HG03521 (cell line): ENCODE measurements around the gene PDK4.
"Not testable (repeated sequence)": the region's sequence is repeated elsewhere in the genome, so short reads cannot be mapped to it uniquely, and the experiment has no call there.

Experiments used
- ATAC-seq: cut with Tn5 transposase; IDR thresholded peaks from one replicate; pipeline ENCODE4 v1.9.1; 2021; ENCODE audit warnings: mild to moderate bottlenecking, moderate library complexity; ENCODE audit not compliant: unreplicated experiment

PDK4 gene

GRCh38 chr7:95605275-95605674 is 9.0 kb upstream of the PDK4 start:
- ATAC-seq: no peak

DNA sequence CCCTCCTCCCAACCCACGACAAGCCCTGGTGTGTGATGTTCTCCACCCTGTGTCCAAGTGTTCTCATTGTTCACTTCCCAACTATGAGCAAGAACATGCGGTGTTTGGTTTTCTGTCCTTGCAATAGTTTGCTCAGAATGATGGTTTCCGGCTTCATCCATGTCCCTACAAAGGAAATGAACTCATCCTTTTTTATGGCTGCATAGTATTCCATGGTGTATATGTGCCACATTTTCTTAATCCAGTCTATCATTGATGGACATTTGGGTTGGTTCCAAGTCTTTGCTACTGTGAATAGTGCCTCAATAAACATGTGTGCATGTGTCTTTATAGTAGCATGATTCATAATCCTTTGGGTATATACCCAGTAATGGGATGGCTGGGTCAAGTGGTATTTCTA is 8.5 kb upstream of the PDK4 start:
- not testable (repeated sequence) for ATAC-seq

DNA sequence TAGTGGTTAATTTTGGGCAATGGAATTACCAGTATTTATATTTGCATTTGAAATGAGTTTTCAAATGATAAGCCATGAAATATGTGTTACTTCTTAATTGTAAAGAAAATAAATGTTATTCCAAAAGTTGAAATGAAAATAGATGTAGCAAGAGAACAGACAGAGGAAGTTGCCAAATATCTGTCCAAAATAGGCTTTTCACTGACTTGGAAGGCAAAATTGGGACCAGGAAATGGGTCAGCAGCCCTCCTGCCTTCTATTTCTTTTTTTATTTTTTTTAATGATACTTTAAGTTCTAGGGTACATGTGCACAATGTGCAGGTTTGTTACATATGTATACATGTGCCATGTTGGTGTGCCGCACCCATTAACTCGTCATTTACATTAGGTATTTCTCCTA is 8.1 kb upstream of the PDK4 start:
- ATAC-seq: not testable (repeated sequence)

DNA sequence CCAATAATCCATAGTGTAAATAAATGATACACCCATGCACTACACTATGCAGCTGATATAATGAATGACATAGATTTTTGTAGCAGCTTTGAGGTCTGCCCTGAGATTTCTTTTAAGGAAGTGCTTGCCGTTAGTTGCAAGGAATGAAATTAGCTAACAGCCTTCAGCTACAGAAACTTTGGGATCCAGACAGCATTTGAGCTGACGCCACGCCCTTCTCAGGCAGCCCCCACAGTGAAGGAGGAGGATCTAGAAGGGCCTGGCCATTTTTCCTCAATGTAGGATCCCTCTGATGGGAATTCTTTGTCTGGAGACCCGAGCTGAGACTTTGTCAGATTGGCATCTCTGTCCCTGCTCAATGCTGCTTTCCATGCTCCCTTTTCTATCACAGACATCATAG is 6.1 kb upstream of the PDK4 start:
- ATAC-seq: no peak

DNA sequence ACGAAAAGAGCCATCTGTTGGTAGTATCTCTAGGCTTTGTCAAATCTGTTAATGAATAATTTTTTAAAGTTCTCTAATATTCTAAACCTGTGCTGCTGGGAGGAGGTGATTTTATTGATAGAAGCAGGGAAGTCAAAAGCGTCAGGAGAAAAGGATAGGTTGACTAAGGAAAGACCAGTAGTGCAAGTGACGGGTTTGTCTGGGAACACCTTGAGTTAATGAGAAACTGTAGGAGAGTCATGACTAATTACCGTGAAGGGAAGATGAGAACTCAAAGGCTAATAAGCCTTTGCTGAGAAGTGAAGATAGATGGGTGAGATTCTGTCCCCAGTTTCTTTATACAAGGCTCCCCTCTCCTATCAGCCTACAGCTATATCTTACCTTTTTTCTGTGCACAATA is 5.0 kb upstream of the PDK4 start:
- no peak for ATAC-seq

GRCh38 chr7:95599069-95599468 is 2.8 kb upstream of the PDK4 start:
- ATAC-seq: no peak

- no peak for ATAC-seq
Measured at GRCh38 chr7:95598511-95598910, 2.2 kb upstream of the PDK4 start.

GRCh38 chr7:95595746-95596197 is 544 bp downstream of the PDK4 start:
- no peak for ATAC-seq

DNA sequence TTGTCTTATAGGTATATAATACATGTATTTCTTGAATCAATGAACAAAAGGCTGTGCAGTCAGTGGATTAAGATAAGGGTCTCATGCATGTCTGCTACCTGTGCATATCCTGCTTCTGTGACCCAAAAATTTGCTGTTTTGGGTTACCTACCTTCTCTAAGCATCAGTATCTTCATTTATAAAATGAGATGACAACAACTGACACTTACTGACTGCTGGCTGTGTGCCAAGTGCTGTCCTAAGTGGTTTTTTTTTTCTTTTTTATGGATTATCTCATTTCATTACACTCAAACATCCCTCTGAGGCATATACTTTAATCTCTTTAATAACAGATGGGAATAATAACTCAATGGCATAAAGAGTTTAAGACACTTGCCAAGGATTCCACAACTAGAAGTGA is 2.1 kb downstream of the PDK4 start:
- no peak for ATAC-seq

- no peak for ATAC-seq
Measured at GRCh38 chr7:95593343-95593742, 3.0 kb downstream of the PDK4 start.

GRCh38 chr7:95592570-95592969 is 3.7 kb downstream of the PDK4 start:
- no peak for ATAC-seq

DNA sequence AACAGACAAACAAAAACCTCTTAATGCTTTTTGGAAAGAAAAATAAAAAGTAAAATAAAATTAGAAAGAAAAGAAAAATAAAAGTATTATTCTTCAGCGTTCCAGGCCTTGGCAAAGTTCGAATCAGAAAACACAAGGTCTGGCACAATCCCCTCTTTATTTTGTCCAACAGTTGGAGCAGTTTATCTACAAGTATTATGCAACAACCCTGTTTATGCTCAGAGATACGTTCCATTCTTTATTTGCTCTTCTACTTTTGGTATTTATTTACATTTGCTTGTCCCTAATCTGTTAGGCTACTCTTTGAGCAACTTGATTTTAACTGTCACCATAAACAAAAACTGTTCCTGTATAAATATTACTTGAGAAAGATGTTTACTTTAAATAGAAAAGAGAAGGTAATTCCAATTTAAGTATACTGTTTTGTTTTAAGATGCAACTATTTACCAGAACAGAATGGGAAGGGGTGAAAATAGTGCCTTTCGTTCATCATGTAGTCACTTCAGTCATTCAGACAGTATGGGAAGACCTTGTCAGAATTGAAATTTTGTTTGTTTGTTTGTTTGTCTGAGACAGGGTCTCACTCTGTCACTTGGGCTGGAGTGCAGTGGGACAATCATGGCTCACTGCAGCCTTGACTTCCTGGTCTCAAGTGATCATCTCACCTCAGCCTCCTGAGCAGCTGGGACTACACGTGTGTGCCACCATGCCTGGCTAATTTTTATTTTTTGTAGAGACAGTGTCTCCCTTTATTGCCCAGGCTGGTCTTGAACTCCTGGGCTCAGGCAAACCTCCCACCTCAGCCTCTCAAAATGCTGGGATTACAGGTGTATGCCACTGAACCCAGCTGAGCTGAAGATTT is 5.7 kb downstream of the PDK4 start:
- ATAC-seq: no peak

- no peak for ATAC-seq
Measured at GRCh38 chr7:95589766-95590165, 6.5 kb downstream of the PDK4 start.

GRCh38 chr7:95589031-95589430 is 7.3 kb downstream of the PDK4 start:
- ATAC-seq: no peak

- ATAC-seq: no peak
Measured at GRCh38 chr7:95586951-95587301, 9.4 kb downstream of the PDK4 start.

DNA sequence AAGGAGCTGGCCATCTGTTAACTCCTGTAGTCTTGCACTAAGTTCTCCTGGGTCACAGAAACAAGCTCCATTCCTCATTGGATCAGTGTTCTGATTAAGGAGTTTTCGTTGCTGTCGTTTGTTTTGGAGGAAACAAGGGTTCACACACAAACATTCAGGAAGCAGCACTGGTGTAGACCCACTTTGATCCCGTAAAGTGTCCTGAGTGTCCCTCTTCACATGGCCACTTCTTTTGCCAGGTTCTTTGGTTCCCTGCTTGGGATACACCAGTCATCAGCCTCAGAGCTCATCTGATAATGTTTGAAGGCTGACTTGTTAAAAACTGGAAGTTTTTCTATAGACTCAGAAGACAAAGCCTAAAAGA is 10.9 kb downstream of the PDK4 start:
- ATAC-seq: no peak

GRCh38 chr7:95584769-95585425 is 11.4 kb downstream of the PDK4 start:
- ATAC-seq: no peak

- ATAC-seq: no peak
Measured at GRCh38 chr7:95583834-95584621, 12.3 kb downstream of the PDK4 start.

GRCh38 chr7:95582578-95583293 is 13.6 kb downstream of the PDK4 start:
- no peak for ATAC-seq

GRCh38 chr7:95581467-95581866 is 14.8 kb downstream of the PDK4 start:
- no peak for ATAC-seq

DNA sequence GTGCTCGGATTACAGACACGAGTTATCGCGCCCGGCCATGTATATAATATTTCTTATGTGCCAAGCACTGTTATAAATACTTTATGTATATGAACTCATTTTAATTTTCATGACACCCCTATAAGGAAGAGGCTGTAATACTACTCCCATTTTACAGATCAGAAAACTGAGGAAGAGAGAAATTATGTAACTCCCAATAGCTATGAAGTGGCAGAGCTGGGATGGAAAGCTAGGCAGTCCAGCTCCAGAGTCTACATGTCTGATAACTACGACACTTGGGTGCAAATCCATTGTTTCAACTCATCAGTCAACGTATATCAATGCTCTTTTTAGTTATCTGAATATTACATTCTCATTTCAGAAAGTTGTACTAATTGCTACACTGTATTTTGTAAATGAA is 17.0 kb downstream of the PDK4 start:
- no peak for ATAC-seq
